GM20000 (cell line): Measurements from ENCODE around the gene RNASE7.

Experiments used
- DNase-seq: peaks from one replicate; pipeline ENCODE4 v3.0.0; 2012; ENCODE audit warnings: low spot score
- CTCF ChIP-seq: IDR thresholded peaks from 2 replicates; pipeline ENCODE4 v1.5.1; 2012; ENCODE audit warnings: mild to moderate bottlenecking, control low read depth; ENCODE audit errors: extremely low read depth, missing control alignments

RNASE7 gene

GRCh38 chr14:21032326-21033132 is 9.6 kb upstream of the RNASE7 start:
- no peak for DNase-seq

GRCh38 chr14:21033133-21033698 is 8.9 kb upstream of the RNASE7 start:
- DNase-seq, result no peak

More at GRCh38 chr14:21032326-21033132, 9.6 kb upstream of the RNASE7 start:
- TF ChIP-seq CTCF, result no peak

GRCh38 chr14:21034707-21035106 is 7.5 kb upstream of the RNASE7 start, which contains the start of gene RNASE13:
Gene RNASE13 (minus strand): TSS chr14:21034807. CDS start chr14:21034288, 519 bp downstream.
- DNase-seq, result no peak
- no peak for TF ChIP-seq CTCF

More at GRCh38 chr14:21033133-21033698, 8.9 kb upstream of the RNASE7 start:
- no peak for TF ChIP-seq CTCF

GRCh38 chr14:21036751-21037150 is 5.4 kb upstream of the RNASE7 start:
- DNase-seq, result no peak
- TF ChIP-seq CTCF, result no peak

GRCh38 chr14:21037156-21037555 is 5.0 kb upstream of the RNASE7 start:
- no peak for DNase-seq
- no peak for TF ChIP-seq CTCF

- no peak for DNase-seq
- no peak for TF ChIP-seq CTCF
Observed at GRCh38 chr14:21038441-21039422, 3.4 kb upstream of the RNASE7 start.
